Astrocyte (in vitro differentiated cells and primary cell): Measurements from ENCODE around the gene ZDHHC4. TPM values are rescaled to one million over a fixed set of nuclear protein-coding genes. Genes with fewer than 3 reads are reported as not detected.

Experiments
- DNase-seq: peaks from one replicate; pipeline ENCODE4 v3.0.0-alpha.2; 2010; ENCODE audit warnings: low read depth
- FAIRE-seq: peaks from 2 replicates; lab custom pipeline; 2011; peaks lifted over from hg19 to GRCh38; lab: Jason Lieb, UNC
- H2AFZ ChIP-seq: 2 replicates; pipeline ENCODE4 v1.6.0; 2012; ENCODE audit warnings: low read depth, low read length, inconsistent platforms
- H3K27ac ChIP-seq: 2 replicates; pipeline ENCODE4 v1.5.1; 2011; ENCODE audit warnings: low read depth, low read length, inconsistent platforms
- H3K27me3 ChIP-seq: 2 replicates; pipeline ENCODE4 v1.6.0; 2011; ENCODE audit warnings: low read length, inconsistent platforms; ENCODE audit not compliant: insufficient read depth
- H3K36me3 ChIP-seq: 2 replicates; pipeline ENCODE4 v1.5.1; 2011; ENCODE audit warnings: low read length, inconsistent platforms; ENCODE audit not compliant: insufficient read depth
- H3K4me1 ChIP-seq: 2 replicates; pipeline ENCODE4 v1.5.1; 2011; ENCODE audit warnings: low read length, inconsistent platforms; ENCODE audit not compliant: insufficient read depth
- H3K4me2 ChIP-seq: 2 replicates; pipeline ENCODE4 v1.6.0; 2012; ENCODE audit warnings: low read length, inconsistent platforms
- H3K4me3 ChIP-seq: 2 replicates; pipeline ENCODE4 v1.5.1; 2011; ENCODE audit warnings: low read depth, mild to moderate bottlenecking, low read length, inconsistent platforms; ENCODE audit not compliant: insufficient read depth
- H3K79me2 ChIP-seq: 2 replicates; pipeline ENCODE4 v1.6.0; 2012; ENCODE audit warnings: mild to moderate bottlenecking, low read length, inconsistent platforms; ENCODE audit not compliant: insufficient read depth
- H3K9ac ChIP-seq: 2 replicates; pipeline ENCODE4 v1.6.0; 2012; ENCODE audit warnings: mild to moderate bottlenecking, low read length, inconsistent platforms
- H3K9me3 ChIP-seq: 2 replicates; pipeline ENCODE4 v1.5.1; 2012; ENCODE audit warnings: low read depth, mild to moderate bottlenecking, low read length, inconsistent platforms; ENCODE audit not compliant: insufficient read depth
- H4K20me1 ChIP-seq: 2 replicates; pipeline ENCODE4 v1.6.0; 2012; ENCODE audit warnings: low read length, inconsistent platforms; ENCODE audit not compliant: insufficient read depth
- H3K27ac Mint-ChIP-seq: one replicate; pipeline ENCODE4 v1.8.0; 2021; ENCODE audit warnings: mild to moderate bottlenecking, mixed read lengths; ENCODE audit not compliant: unreplicated experiment
- H3K27me3 Mint-ChIP-seq: one replicate; pipeline ENCODE4 v1.8.0; 2021; ENCODE audit warnings: low read depth, mixed read lengths; ENCODE audit not compliant: unreplicated experiment
- H3K36me3 Mint-ChIP-seq: one replicate; pipeline ENCODE4 v1.8.0; 2021; ENCODE audit warnings: low read depth, mixed read lengths; ENCODE audit not compliant: unreplicated experiment
- H3K4me1 Mint-ChIP-seq: one replicate; pipeline ENCODE4 v1.8.0; 2021; ENCODE audit warnings: low read depth, mixed read lengths; ENCODE audit not compliant: unreplicated experiment
- H3K4me3 Mint-ChIP-seq: one replicate; pipeline ENCODE4 v1.8.0; 2021; ENCODE audit warnings: mild to moderate bottlenecking, moderate library complexity, mixed read lengths; ENCODE audit not compliant: unreplicated experiment
- H3K9me3 Mint-ChIP-seq: one replicate; pipeline ENCODE4 v1.8.0; 2021; ENCODE audit warnings: mild to moderate bottlenecking, mixed read lengths; ENCODE audit not compliant: unreplicated experiment
- EZH2 ChIP-seq: IDR thresholded peaks from 2 replicates; pipeline ENCODE4 v1.6.1; 2012; ENCODE audit warnings: mild to moderate bottlenecking, low read length, inconsistent platforms; ENCODE audit not compliant: insufficient read depth
- total RNA-seq: library from RNA; stranded (reverse); gene quantifications from 2 replicates; pipeline ENCODE4 v1.2.1, GENCODE V29; 2021
- TF ChIP-seq, protein P1 (sequence below): IDR thresholded peaks from 2 replicates; pipeline ENCODE4 v1.5.1; 2011; ENCODE audit warnings: low read depth, mild to moderate bottlenecking, inconsistent platforms, low read length, moderate library complexity; ENCODE audit not compliant: insufficient read depth

The ZDHHC4 gene
- total RNA-seq, 1 donor from 2014 or later: 33.2 TPM

DNA sequence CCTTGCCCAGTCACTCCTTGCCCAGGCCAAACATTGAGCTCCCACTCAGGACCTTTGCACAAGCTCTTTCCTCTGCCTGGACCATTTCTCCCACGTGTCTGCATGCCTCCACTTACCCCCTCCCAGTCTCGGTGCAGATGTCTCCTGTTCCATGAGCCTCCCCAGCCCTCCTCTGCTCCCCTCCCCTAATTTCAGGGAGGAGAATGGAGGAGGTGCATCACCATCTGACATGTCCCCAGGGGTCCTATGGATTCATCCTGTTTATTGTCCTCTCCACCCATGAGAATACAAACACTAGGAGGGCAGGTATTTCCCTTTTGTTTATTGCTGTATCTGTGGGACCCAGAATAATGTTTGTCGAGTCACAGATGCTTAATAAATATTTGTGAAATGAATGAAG, 17.4 kb upstream of the ZDHHC4 start:
- Mint-ChIP-seq H3K27me3 (peaks cover 28% of the 10 kb centered on the region), H3K4me1 (no peaks in the 10 kb centered on the region), H3K36me3 (no peaks in the 10 kb centered on the region), H3K27ac (no peak overlapping the region), H3K4me3 (no peak overlapping the region), H3K9me3 (no peaks in the 10 kb centered on the region)
- no peaks in the 10 kb centered on the region for H3K9me3 ChIP-seq
- no peak for TF ChIP-seq EZH2
- TF ChIP-seq, protein P1, sequence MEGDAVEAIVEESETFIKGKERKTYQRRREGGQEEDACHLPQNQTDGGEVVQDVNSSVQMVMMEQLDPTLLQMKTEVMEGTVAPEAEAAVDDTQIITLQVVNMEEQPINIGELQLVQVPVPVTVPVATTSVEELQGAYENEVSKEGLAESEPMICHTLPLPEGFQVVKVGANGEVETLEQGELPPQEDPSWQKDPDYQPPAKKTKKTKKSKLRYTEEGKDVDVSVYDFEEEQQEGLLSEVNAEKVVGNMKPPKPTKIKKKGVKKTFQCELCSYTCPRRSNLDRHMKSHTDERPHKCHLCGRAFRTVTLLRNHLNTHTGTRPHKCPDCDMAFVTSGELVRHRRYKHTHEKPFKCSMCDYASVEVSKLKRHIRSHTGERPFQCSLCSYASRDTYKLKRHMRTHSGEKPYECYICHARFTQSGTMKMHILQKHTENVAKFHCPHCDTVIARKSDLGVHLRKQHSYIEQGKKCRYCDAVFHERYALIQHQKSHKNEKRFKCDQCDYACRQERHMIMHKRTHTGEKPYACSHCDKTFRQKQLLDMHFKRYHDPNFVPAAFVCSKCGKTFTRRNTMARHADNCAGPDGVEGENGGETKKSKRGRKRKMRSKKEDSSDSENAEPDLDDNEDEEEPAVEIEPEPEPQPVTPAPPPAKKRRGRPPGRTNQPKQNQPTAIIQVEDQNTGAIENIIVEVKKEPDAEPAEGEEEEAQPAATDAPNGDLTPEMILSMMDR: no peak
- no peaks in the 10 kb centered on the region for H3K4me1 ChIP-seq
- H3K27ac ChIP-seq: no peak overlapping the region
- no peaks in the 10 kb centered on the region for H4K20me1 ChIP-seq
- H3K27me3 ChIP-seq: no peaks in the 10 kb centered on the region
- H3K36me3 ChIP-seq: no peaks in the 10 kb centered on the region
- DNase-seq (no peak), FAIRE-seq (no peak)
- no peak overlapping the region for H3K4me3 ChIP-seq
- H2AFZ ChIP-seq: no peak overlapping the region
- no peak overlapping the region for H3K4me2 ChIP-seq
- no peaks in the 10 kb centered on the region for H3K79me2 ChIP-seq
- H3K9ac ChIP-seq: no peak overlapping the region

DNA sequence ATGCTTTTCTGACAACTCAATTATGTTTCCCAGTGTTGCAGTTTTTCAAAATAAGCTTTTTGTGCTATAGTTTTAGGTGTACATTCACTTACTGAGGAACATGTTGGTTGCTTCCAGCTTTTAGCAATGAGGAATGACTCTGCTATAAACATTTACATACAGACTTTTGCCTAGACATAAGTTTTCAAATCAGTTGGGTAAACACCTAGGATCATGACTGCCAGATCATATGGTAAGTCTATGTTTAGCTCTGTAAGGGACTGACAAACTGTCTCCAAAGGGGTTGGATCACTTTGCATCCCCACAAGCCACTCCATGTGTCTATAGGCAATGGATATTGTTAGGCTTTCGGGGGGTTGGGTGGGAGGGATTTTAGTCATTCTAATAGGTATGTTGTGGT, 15.1 kb upstream of the ZDHHC4 start:
- Mint-ChIP-seq H3K4me1 (no peaks in the 10 kb centered on the region), H3K27ac (no peak overlapping the region), H3K9me3 (no peaks in the 10 kb centered on the region), H3K4me3 (no peak overlapping the region), H3K27me3 (peaks cover 22% of the 10 kb centered on the region), H3K36me3 (no peaks in the 10 kb centered on the region)
- H3K27ac ChIP-seq: no peak overlapping the region
- no peak overlapping the region for H3K4me2 ChIP-seq
- H3K4me1 ChIP-seq: no peaks in the 10 kb centered on the region
- TF ChIP-seq EZH2: no peak
- TF ChIP-seq, protein P1: no peak
- H3K4me3 ChIP-seq: no peak overlapping the region
- H4K20me1 ChIP-seq: no peaks in the 10 kb centered on the region
- no peaks in the 10 kb centered on the region for H3K79me2 ChIP-seq
- no peak for DNase-seq
- no peak for FAIRE-seq
- no peaks in the 10 kb centered on the region for H3K36me3 ChIP-seq
- H3K9me3 ChIP-seq: no peaks in the 10 kb centered on the region
- H2AFZ ChIP-seq: no peak overlapping the region
- H3K27me3 ChIP-seq: no peaks in the 10 kb centered on the region
- no peak overlapping the region for H3K9ac ChIP-seq

DNA sequence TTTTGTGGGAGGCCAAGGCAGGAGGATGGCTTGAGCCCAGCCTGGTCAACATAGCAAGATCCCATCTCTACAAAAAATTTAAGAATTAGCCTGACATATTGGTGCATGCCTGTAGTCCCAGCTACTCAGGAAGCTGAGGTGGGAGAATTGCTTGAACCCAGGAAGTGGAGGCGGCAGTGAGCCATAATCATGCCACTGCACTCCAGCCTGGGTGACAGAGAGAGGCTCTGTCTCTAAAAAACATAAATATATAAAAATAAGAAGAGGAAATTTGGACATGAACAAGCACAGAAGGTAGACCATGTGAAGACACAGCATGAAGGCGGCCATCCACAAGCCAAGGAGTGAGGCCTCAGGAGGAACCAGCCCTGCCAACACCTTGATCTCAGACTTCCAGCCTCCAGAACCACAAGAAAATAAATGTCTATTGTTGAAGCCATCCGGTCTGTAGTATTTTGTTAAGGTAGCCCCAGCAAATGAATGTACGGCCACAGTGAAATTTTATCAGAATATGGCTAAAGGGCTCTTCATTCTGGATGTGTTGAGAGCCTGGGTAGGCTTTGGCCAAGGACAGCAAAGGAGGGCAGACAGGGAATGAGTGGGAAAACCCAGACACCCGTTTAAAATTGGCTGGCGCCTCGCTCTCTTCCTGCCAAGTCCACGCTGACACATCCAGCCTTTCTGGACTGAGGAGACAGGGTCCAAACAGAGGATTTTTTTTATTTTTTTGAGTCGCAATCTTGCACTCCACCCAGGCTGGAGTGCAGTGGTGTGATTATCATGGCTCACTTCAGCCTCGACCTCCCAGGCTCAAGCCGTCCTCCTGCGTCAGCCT, 13.1 kb upstream of the ZDHHC4 start:
- DNase-seq (no peak), FAIRE-seq (no peak)
- no peak overlapping the region for H3K4me3 Mint-ChIP-seq
- H3K27me3 Mint-ChIP-seq: peaks cover 17% of the 10 kb centered on the region
- H3K9ac ChIP-seq: no peak overlapping the region
- no peak overlapping the region for H3K27ac Mint-ChIP-seq
- no peaks in the 10 kb centered on the region for H3K27me3 ChIP-seq
- H3K79me2 ChIP-seq: no peaks in the 10 kb centered on the region
- no peaks in the 10 kb centered on the region for H3K9me3 Mint-ChIP-seq
- H3K4me2 ChIP-seq: no peak overlapping the region
- H3K9me3 ChIP-seq: no peaks in the 10 kb centered on the region
- no peak overlapping the region for H3K4me3 ChIP-seq
- no peaks in the 10 kb centered on the region for H3K4me1 ChIP-seq
- no peaks in the 10 kb centered on the region for H3K4me1 Mint-ChIP-seq
- TF ChIP-seq EZH2: no peak
- TF ChIP-seq, protein P1: no peak
- no peaks in the 10 kb centered on the region for H3K36me3 Mint-ChIP-seq
- no peak overlapping the region for H2AFZ ChIP-seq
- H4K20me1 ChIP-seq: no peaks in the 10 kb centered on the region
- H3K36me3 ChIP-seq: no peaks in the 10 kb centered on the region
- H3K27ac ChIP-seq: no peak overlapping the region
